ENCODE measurements around the gene KRTAP12-4.
"Not testable (repeated sequence)": the region's sequence is repeated elsewhere in the genome, so short reads cannot be mapped to it uniquely, and the experiment has no call there.

KRTAP12-4 gene

DNA sequence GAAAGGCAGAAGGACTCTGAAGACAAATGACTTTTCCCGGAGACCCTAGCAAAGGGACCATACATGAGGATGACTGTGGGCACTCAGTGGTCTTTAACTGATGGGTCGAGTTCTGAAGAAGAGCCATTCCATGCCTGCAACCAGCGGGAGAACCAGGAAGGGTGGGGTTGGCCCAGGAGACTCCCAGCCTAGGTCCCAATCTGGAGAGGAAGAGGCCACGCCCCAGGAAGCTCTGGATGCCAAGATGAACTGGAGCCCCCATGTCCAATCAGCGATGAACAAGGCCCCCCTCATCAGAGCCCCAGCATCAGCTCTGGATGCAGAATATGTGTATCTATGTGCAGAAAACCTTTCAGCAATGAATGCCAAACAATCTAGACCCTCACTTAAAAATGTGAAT, 13.7 kb downstream of the KRTAP12-4 start:
- DNase-seq = no peak
- H3K27me3 ChIP-seq = peaks cover 0 to 25% of the 10 kb centered on the region in 2 donors
- no peaks in the 10 kb centered on the region for H3K4me1 ChIP-seq
- intact Hi-C loops (cut with DNase I; ENCODE audit: low total_unique reads) = no loop called here
- no peaks in the 10 kb centered on the region for H3K36me3 ChIP-seq
- peaks cover 0 to 17% (median 8%) of the 10 kb centered on the region in 3 donors for H3K9me3 ChIP-seq
- H3K4me3 ChIP-seq = no peak overlapping the region
- H3K27ac ChIP-seq = no peak overlapping the region
- TF ChIP-seq, protein P1, sequence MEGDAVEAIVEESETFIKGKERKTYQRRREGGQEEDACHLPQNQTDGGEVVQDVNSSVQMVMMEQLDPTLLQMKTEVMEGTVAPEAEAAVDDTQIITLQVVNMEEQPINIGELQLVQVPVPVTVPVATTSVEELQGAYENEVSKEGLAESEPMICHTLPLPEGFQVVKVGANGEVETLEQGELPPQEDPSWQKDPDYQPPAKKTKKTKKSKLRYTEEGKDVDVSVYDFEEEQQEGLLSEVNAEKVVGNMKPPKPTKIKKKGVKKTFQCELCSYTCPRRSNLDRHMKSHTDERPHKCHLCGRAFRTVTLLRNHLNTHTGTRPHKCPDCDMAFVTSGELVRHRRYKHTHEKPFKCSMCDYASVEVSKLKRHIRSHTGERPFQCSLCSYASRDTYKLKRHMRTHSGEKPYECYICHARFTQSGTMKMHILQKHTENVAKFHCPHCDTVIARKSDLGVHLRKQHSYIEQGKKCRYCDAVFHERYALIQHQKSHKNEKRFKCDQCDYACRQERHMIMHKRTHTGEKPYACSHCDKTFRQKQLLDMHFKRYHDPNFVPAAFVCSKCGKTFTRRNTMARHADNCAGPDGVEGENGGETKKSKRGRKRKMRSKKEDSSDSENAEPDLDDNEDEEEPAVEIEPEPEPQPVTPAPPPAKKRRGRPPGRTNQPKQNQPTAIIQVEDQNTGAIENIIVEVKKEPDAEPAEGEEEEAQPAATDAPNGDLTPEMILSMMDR (IDR thresholded peaks at IDR 0.05) = no peak

- no peaks in the 10 kb centered on the region for H3K4me1 ChIP-seq
- no peak overlapping the region for H3K27ac ChIP-seq
- DNase-seq = no peak
- peaks cover 0 to 25% of the 10 kb centered on the region in 2 donors for H3K27me3 ChIP-seq
- intact Hi-C loops (cut with DNase I; ENCODE audit: low total_unique reads) = no loop called here
- TF ChIP-seq, protein P1 (IDR thresholded peaks at IDR 0.05) = no peak
- H3K36me3 ChIP-seq = no peaks in the 10 kb centered on the region
- no peak overlapping the region for H3K4me3 ChIP-seq
- peaks cover 0 to 11% (median 0%) of the 10 kb centered on the region in 3 donors for H3K9me3 ChIP-seq
Observed at GRCh38 chr21:44639331-44639655, 15.2 kb downstream of the KRTAP12-4 start.

GRCh38 chr21:44638506-44639330, 15.7 kb downstream of the KRTAP12-4 start:
- Histone ChIP-seq H3K9me3 (peaks cover 0 to 11% (median 0%) of the 10 kb centered on the region in 3 donors), H3K27me3 (peaks cover 0 to 25% of the 10 kb centered on the region in 2 donors)
- H3K4me1 ChIP-seq; H3K36me3 ChIP-seq; H3K27ac ChIP-seq; H3K4me3 ChIP-seq; intact Hi-C loops (cut with DNase I; ENCODE audit: low total_unique reads); DNase-seq: not testable (repeated sequence)

- H3K4me1 ChIP-seq; DNase-seq; intact Hi-C loops (cut with DNase I; ENCODE audit: low total_unique reads); H3K27ac ChIP-seq; H3K4me3 ChIP-seq; H3K36me3 ChIP-seq: not testable (repeated sequence)
- peaks cover 0 to 13% (median 0%) of the 10 kb centered on the region in 3 donors for H3K9me3 ChIP-seq
- peaks cover 0 to 25% of the 10 kb centered on the region in 2 donors for H3K27me3 ChIP-seq
Observed at GRCh38 chr21:44637851-44638348, 16.6 kb downstream of the KRTAP12-4 start.

DNA sequence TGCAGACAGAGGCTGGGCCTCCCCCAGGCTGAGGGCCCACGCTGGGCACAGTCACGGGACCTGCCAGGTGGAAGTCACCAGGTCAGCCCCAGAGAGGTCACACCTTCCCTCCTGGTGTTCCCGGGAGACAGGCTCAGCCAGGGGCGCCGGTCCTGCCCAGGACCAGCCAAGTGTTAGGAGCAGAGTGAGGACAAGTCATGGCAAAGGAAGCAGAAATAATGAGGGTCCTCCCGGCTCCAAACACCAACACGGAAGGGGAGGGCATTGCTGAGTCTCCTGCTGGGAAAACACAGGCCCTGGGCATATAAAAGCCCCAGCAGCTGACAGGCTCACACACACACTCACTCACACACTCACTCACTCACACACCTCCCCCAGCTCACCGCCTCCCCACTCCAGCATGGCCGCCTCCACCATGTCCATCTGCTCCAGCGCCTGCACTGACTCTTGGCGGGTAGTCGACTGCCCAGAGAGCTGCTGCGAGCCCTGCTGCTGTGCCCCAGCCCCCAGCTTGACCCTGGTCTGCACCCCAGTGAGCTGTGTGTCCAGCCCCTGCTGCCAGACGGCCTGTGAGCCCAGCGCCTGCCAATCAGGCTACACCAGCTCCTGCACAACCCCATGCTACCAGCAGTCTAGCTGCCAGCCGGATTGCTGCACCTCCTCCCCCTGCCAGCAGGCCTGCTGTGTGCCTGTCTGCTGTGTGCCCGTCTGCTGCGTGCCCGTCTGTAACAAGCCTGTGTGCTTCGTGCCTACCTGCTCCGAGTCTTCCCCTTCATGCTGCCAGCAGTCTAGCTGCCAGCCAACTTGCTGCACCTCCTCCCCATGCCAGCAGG, 17.2 kb downstream of the KRTAP12-4 start, which contains the start of gene KRTAP10-10:
Gene KRTAP10-10 (plus strand): TSS at position 339 of the 833 bp plus-strand sequence. CDS start 62 bp downstream, at position 401.
- Histone ChIP-seq H3K4me3 (no peak within 1 kb of the TSS), H3K9me3 (peaks cover 0 to 19% (median 3%) of the 10 kb centered on the region in 3 donors), H3K36me3 (no peaks in the 10 kb centered on the region), H3K27ac (no peak within 1 kb of the TSS), H3K27me3 (peaks cover 0 to 25% of the 10 kb centered on the region in 2 donors), H3K4me1 (no peaks in the 10 kb centered on the region)
- no peak for DNase-seq
- TF ChIP-seq, protein P1 (IDR thresholded peaks at IDR 0.05) = no peak
- intact Hi-C loops (cut with DNase I; ENCODE audit: low total_unique reads) = no loop called here

GRCh38 chr21:44636209-44637017, 18.0 kb downstream of the KRTAP12-4 start:
- no peaks in the 10 kb centered on the region for H3K36me3 ChIP-seq
- peaks cover 1 to 26% (median 11%) of the 10 kb centered on the region in 3 donors for H3K9me3 ChIP-seq
- H3K4me1 ChIP-seq = no peaks in the 10 kb centered on the region
- intact Hi-C loops (cut with DNase I; ENCODE audit: low total_unique reads) = no loop called here
- TF ChIP-seq, protein P1 (IDR thresholded peaks at IDR 0.05) = no peak
- no peak overlapping the region for H3K4me3 ChIP-seq
- no peak for DNase-seq
- H3K27me3 ChIP-seq = peaks cover 0 to 25% of the 10 kb centered on the region in 2 donors
- H3K27ac ChIP-seq = no peak overlapping the region

Measured in tibial artery (tissue), 4 donors.